HepG2 (cell line): ENCODE results near the gene LRRC4C. TPM values are rescaled to one million over a fixed set of nuclear protein-coding genes. Genes with fewer than 3 reads are reported as not detected.

ENCODE experiments used
- DDIT3 ChIP-seq: sonication (generic); formaldehyde crosslinking; IDR thresholded peaks from 2 replicates; pipeline ENCODE4 v1.4.0; 2020; ENCODE audit warnings: mild to moderate bottlenecking, missing genetic modification reagents
- GTF3A ChIP-seq: sonication (generic); formaldehyde crosslinking; conservative IDR thresholded peaks from 2 replicates; pipeline ENCODE4 v1.4.0; 2020; ENCODE audit warnings: mild to moderate bottlenecking, missing genetic modification reagents
- SIX4 ChIP-seq: sonication (generic); formaldehyde crosslinking; IDR thresholded peaks from 2 replicates; pipeline ENCODE4 v1.4.0; 2020; ENCODE audit warnings: missing genetic modification reagents
- ZBTB7A ChIP-seq: sonication (generic); formaldehyde crosslinking; IDR thresholded peaks from 2 replicates; pipeline ENCODE4 v1.8.0; 2022; ENCODE audit warnings: mild to moderate bottlenecking, missing genetic modification reagents
- ZFY ChIP-seq: sonication (generic); formaldehyde crosslinking; IDR thresholded peaks from 2 replicates; pipeline ENCODE4 v1.4.0; 2020; ENCODE audit warnings: missing genetic modification reagents
- ZNF17 ChIP-seq: sonication (generic); formaldehyde crosslinking; IDR thresholded peaks from 2 replicates; pipeline ENCODE4 v1.5.0; 2020; ENCODE audit warnings: mild to moderate bottlenecking, missing genetic modification reagents
- ZNF44 ChIP-seq: sonication (generic); formaldehyde crosslinking; IDR thresholded peaks from 2 replicates; pipeline ENCODE4 v1.5.1; 2020; ENCODE audit warnings: mild to moderate bottlenecking, missing genetic modification reagents
- ZNF710 ChIP-seq: sonication (generic); formaldehyde crosslinking; IDR thresholded peaks from 2 replicates; pipeline ENCODE4 v1.5.0; 2020; ENCODE audit warnings: mild to moderate bottlenecking, missing genetic modification reagents, borderline replicate concordance
- ZNF746 ChIP-seq: sonication (generic); formaldehyde crosslinking; IDR thresholded peaks from 2 replicates; pipeline ENCODE4 v1.8.0; 2022; ENCODE audit warnings: mild to moderate bottlenecking, missing genetic modification reagents
- polyA plus RNA-seq, 8 experiments: library from polyadenylated mRNA; depleted of rRNA in 3 of 8; stranded (reverse) in 7 of 8; unstranded in 1 of 8; fragments of >200 nt; fragmentation: Illumina TruSeq in 4 of 8; extraction: Trizol in 4 of 8; gene quantifications; 2 replicates each; pipeline versions ENCODE4 v1.2.1 to v1.2.3, GENCODE V29; 2011 to 2016; ENCODE audit warnings: low read depth in 4 of 8, missing spikeins in 1 of 8, mixed read lengths in 1 of 8; ENCODE audit not compliant: insufficient read depth in 1 of 8
- total RNA-seq, 5 experiments: library from RNA; depleted of rRNA; stranded (reverse); fragments of >200 nt; fragmentation: Illumina TruSeq; extraction: Trizol; gene quantifications; 2 replicates each; pipeline ENCODE4 v1.2.3, GENCODE V29; 2016; ENCODE audit warnings: low read depth in 1 of 5
- TF ChIP-seq, protein P1 (sequence below): sonication (generic); formaldehyde crosslinking; conservative IDR thresholded peaks from 2 replicates; pipeline ENCODE4 v1.4.0; 2020; ENCODE audit warnings: missing genetic modification reagents

The LRRC4C gene
- total and polyA plus RNA-seq, 2 of the 13 experiments (the other 11 are each of a cell fraction or from before 2014, with no cell fraction given) = not detected

GRCh38 chr11:40185793-40186192, 1273.7 kb downstream of the LRRC4C start (continued):
- TF ChIP-seq, protein P1, sequence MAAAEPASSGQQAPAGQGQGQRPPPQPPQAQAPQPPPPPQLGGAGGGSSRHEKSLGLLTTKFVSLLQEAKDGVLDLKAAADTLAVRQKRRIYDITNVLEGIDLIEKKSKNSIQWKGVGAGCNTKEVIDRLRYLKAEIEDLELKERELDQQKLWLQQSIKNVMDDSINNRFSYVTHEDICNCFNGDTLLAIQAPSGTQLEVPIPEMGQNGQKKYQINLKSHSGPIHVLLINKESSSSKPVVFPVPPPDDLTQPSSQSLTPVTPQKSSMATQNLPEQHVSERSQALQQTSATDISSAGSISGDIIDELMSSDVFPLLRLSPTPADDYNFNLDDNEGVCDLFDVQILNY (CRISPR knock-in tag) = no peak
- TF ChIP-seq ZFY = no peak
- TF ChIP-seq GTF3A (CRISPR knock-in tag) = no peak
- TF ChIP-seq ZNF710 (CRISPR knock-in tag) = no peak
- no peak for TF ChIP-seq ZBTB7A (CRISPR knock-in tag)
- TF ChIP-seq ZNF17 (CRISPR knock-in tag) = no peak
- TF ChIP-seq ZNF746 (CRISPR knock-in tag) = no peak
- no peak for TF ChIP-seq SIX4 (CRISPR knock-in tag)
- TF ChIP-seq ZNF44 = no peak
- no peak for TF ChIP-seq DDIT3
- TF ChIP-seq, all 625 proteins: peak for 0
